Lower leg skin (tissue), 3 donors: ENCODE measurements around the gene ZNF287.

Experiments used
- CTCF ChIP-seq, 3 donors: fragments of 450-650 bp; IDR thresholded peaks; one replicate each; pipeline ENCODE4 v1.5.1; 2016; ENCODE audit warnings: antibody characterized with exemption in 3 of 3, mild to moderate bottlenecking in 3 of 3, moderate library complexity in 2 of 3
- POLR2A ChIP-seq, 2 donors: fragments of 450-650 bp; IDR thresholded peaks; one replicate each; pipeline ENCODE4 v1.6.1; 2016 to 2017; ENCODE audit warnings: antibody characterized with exemption in 2 of 2, mild to moderate bottlenecking in 1 of 2, moderate library complexity in 1 of 2

GRCh38 chr17:16511593-16511992, 57.4 kb downstream of the ZNF287 start:
- TF ChIP-seq CTCF (IDR thresholded peaks at IDR 0.05) (no peak), POLR2A (IDR thresholded peaks at IDR 0.05) (no peak)
